Chondrocyte (in vitro differentiated cells): ENCODE results near the gene NUDT7. TPM values are rescaled to one million over a fixed set of nuclear protein-coding genes. Genes with fewer than 3 reads are reported as not detected.

Source experiments
- DNase-seq: peaks from one replicate; pipeline ENCODE4 v3.0.0; 2021; ENCODE audit warnings: mixed read lengths, low spot score
- H3K27ac Mint-ChIP-seq: one replicate; pipeline ENCODE4 v1.8.0; 2021; ENCODE audit warnings: mild to moderate bottlenecking, moderate library complexity, mixed read lengths; ENCODE audit not compliant: unreplicated experiment
- H3K27me3 Mint-ChIP-seq: 2 replicates; pipeline ENCODE4 v1.8.0; 2021; ENCODE audit warnings: low read depth, mixed read lengths
- H3K36me3 Mint-ChIP-seq: 2 replicates; pipeline ENCODE4 v1.8.0; 2021; ENCODE audit warnings: low read depth, mixed read lengths
- H3K4me1 Mint-ChIP-seq: 2 replicates; pipeline ENCODE4 v1.8.0; 2021; ENCODE audit warnings: low read depth, mild to moderate bottlenecking, mixed read lengths
- H3K4me3 Mint-ChIP-seq: one replicate; pipeline ENCODE4 v1.8.0; 2021; ENCODE audit warnings: mild to moderate bottlenecking, moderate library complexity, mixed read lengths; ENCODE audit not compliant: unreplicated experiment
- H3K9me3 Mint-ChIP-seq: 2 replicates; pipeline ENCODE4 v1.8.0; 2021; ENCODE audit warnings: low read depth, mixed read lengths
- total RNA-seq: library from RNA; stranded (reverse); gene quantifications from 3 replicates; pipeline ENCODE4 v1.2.1, GENCODE V29; 2021
- TF ChIP-seq, protein P1 (sequence below): fragments of 200-600 bp; sonication (generic); IDR thresholded peaks from 2 replicates; pipeline ENCODE4 v1.5.0; 2021; ENCODE audit warnings: antibody characterized with exemption, mild to moderate bottlenecking, moderate library complexity

Gene NUDT7
- total RNA-seq, 1 donor from 2014 or later: 2.1 TPM

DNA sequence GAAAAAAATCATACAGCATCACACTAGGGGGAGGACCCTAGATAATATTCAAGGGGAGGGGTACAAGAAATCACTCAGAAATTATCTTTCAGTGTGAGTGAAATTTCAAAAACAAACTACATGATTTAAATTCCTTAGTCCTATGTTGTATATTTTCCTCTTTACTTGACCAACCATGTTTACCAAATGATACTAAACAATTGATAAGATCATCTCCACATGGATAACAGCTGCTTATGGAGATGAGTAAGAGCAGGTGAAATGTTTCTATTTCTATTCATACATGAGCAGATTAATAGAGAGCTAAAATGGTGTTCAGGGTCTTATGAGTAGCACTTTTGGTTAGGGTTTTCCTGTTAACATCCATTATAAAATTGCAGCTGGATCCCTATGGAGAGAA lies 58.8 kb downstream of the NUDT7 start:
- Mint-ChIP-seq H3K27ac (no peak overlapping the region), H3K4me1 (no peaks in the 10 kb centered on the region), H3K4me3 (no peak overlapping the region), H3K36me3 (no peaks in the 10 kb centered on the region), H3K27me3 (peaks cover 3% of the 10 kb centered on the region), H3K9me3 (no peaks in the 10 kb centered on the region)
- DNase-seq: no peak
- TF ChIP-seq, protein P1, sequence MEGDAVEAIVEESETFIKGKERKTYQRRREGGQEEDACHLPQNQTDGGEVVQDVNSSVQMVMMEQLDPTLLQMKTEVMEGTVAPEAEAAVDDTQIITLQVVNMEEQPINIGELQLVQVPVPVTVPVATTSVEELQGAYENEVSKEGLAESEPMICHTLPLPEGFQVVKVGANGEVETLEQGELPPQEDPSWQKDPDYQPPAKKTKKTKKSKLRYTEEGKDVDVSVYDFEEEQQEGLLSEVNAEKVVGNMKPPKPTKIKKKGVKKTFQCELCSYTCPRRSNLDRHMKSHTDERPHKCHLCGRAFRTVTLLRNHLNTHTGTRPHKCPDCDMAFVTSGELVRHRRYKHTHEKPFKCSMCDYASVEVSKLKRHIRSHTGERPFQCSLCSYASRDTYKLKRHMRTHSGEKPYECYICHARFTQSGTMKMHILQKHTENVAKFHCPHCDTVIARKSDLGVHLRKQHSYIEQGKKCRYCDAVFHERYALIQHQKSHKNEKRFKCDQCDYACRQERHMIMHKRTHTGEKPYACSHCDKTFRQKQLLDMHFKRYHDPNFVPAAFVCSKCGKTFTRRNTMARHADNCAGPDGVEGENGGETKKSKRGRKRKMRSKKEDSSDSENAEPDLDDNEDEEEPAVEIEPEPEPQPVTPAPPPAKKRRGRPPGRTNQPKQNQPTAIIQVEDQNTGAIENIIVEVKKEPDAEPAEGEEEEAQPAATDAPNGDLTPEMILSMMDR: no peak

DNA sequence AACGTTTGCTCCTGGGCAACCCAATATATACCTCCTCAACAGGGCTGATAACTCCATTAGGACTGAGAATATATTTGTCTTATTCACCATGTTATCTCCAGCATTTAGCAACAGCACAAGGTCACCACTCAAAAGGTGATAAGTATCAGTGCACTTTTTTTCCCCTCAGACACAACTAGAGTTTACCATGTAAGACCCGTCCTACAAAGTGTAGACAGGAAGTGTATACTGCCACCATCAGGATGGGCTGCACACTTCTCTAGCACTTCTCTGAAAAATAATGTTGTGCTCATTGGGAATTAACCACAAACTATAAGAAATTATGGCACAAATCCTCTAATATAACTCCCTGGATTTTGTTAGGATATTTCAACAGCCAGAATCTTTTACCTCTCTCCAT lies 60.4 kb downstream of the NUDT7 start:
- DNase-seq: no peak
- no peak overlapping the region for H3K27ac Mint-ChIP-seq
- peaks cover 18% of the 10 kb centered on the region for H3K27me3 Mint-ChIP-seq
- no peaks in the 10 kb centered on the region for H3K9me3 Mint-ChIP-seq
- no peak overlapping the region for H3K4me3 Mint-ChIP-seq
- TF ChIP-seq, protein P1: no peak
- no peaks in the 10 kb centered on the region for H3K4me1 Mint-ChIP-seq
- no peaks in the 10 kb centered on the region for H3K36me3 Mint-ChIP-seq

DNA sequence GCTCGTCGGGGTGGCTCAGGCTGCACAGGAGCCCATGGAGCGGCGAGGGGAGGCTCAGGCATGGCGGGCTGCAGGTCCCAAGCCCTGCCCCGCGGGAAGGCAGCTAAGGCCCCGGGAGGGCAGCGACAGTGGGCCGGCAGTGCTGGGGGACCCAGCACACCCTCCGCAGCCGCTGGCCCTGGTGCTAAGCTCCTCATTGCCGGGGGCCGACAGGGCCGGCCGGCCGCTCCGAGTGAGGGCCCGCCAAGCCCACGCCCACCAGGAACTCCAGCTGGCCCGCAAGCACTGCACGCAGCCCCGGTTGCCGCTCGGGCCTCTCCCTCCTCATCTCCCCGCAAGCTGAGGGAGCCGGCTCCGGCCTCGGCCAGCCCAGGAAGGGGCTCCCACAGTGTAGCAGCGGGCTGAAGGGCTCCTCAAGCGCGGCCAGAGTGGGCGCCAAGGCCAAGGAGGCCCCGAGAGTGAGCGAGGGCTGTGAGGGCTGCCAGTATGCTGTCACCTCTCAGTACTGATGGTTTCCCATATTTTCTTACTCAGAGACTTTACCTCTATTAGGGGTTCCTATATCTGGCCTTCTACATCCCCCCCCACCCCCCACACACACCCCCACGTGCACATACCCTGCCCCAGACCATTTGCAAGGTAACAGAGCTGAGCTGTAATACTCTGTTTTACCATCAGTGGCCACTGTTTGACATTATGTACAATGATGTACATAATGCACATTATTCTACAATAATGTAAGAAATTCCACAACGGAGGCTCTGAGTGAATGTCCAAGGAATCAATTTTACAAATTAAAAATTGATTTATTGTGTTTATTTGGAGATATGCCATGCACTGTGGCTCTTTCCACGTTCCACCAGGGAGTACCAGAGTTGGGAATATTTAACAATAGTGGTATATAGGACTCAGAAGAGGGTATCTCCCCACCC lies 62.4 kb downstream of the NUDT7 start:
- H3K36me3 Mint-ChIP-seq: no peaks in the 10 kb centered on the region
- TF ChIP-seq, protein P1: peak; percentile 56
- no peak for DNase-seq

DNA sequence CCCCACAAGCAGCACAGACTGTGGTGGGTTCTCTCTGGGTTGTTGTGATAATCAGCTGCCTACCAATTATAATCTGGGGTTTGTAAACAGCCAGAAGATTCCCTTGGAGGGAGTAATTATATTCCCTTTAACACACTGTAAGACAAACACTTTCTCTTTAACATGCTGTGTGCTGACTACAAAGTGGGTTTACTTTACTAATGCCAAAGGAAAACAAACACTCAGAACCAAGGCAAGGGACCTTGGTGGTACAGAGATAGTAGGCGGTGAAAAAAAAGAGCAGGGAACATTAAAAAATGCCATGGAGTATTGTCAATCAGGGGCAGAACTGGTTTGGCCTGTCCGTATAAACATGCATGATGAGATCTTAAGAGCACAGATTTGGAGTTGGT lies 63.1 kb downstream of the NUDT7 start:
- H3K4me1 Mint-ChIP-seq: peaks cover 9% of the 10 kb centered on the region
- no peak overlapping the region for H3K27ac Mint-ChIP-seq
- H3K9me3 Mint-ChIP-seq: no peaks in the 10 kb centered on the region
- TF ChIP-seq, protein P1: no peak
- H3K36me3 Mint-ChIP-seq: no peaks in the 10 kb centered on the region
- no peak overlapping the region for H3K4me3 Mint-ChIP-seq
- H3K27me3 Mint-ChIP-seq: peaks cover 40% of the 10 kb centered on the region
- DNase-seq: no peak

More for the DNA sequence above, 62.4 kb downstream of the NUDT7 start:
- H3K4me1 Mint-ChIP-seq: peaks cover 9% of the 10 kb centered on the region
- no peak overlapping the region for H3K27ac Mint-ChIP-seq
- peaks cover 33% of the 10 kb centered on the region for H3K27me3 Mint-ChIP-seq
- H3K9me3 Mint-ChIP-seq: no peaks in the 10 kb centered on the region
- no peak overlapping the region for H3K4me3 Mint-ChIP-seq

DNA sequence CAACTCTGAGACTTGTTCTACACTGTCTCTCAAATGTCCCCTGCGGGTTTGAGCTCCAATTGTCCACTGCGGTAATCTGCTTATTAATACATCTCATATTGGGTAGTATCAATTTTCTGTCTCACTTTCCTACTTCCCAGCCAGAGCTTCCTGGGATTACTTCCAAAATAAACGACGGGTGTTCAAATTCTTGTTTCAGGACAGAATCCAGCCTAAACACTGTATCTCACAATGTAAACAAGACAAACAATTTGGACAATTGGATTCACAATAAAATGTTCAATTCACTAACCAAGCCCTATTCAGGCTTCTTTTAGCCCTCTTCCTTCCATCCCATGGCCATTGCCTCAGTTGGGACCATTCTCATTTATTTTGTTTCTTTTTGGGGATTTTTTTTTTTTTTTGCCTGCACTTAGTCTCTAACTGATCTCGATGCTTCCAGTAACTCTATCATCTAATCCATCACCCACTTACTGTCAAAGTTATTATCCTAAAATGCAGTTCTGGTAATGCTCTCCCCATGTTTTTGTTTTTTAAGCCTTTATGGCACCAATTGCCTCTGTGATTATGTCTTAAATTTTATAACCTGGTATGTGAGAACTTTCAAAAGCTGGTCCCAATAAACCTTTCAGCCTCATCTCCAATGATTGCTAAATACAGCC lies 64.0 kb downstream of the NUDT7 start:
- H3K27ac Mint-ChIP-seq: no peak overlapping the region
- no peak for DNase-seq
- H3K27me3 Mint-ChIP-seq: peaks cover 49% of the 10 kb centered on the region
- H3K36me3 Mint-ChIP-seq: no peaks in the 10 kb centered on the region
- no peak overlapping the region for H3K4me3 Mint-ChIP-seq
- no peaks in the 10 kb centered on the region for H3K9me3 Mint-ChIP-seq
- TF ChIP-seq, protein P1: no peak
- H3K4me1 Mint-ChIP-seq: peaks cover 9% of the 10 kb centered on the region
